SU-DHL-6 (cell line): ENCODE data around the gene CLP1.

Experiments
- CTCF ChIP-seq: fragments of 200-600 bp; sonication (generic); IDR thresholded peaks from one replicate; pipeline ENCODE4 v1.5.1; 2017; ENCODE audit warnings: antibody characterized with exemption, mild to moderate bottlenecking, low read length, moderate library complexity; ENCODE audit not compliant: insufficient read depth, poor library complexity, severe bottlenecking
- EZH2phosphoT487 ChIP-seq: fragments of 200-600 bp; sonication (generic), shearing (Covaris generic); conservative IDR thresholded peaks from 2 replicates; pipeline ENCODE4 v1.6.1; 2018; ENCODE audit warnings: mild to moderate bottlenecking, antibody characterized with exemption, low read length, moderate library complexity, mixed read lengths

- TF ChIP-seq EZH2phosphoT487 (no peak), CTCF (no peak)
These were observed 17.3 kb upstream of the CLP1 start for GRCh38 chr11:57640068-57640800.
